Stimulated activated effector memory CD8-positive, alpha-beta T cell treated with anti-CD3 and anti-CD28 coated beads, Interleukin-12 subunit alpha, Interleukin-12 subunit beta, amount 100 ng/mL, for 72 hours (primary cell): ENCODE measurements around the gene TMED8.

ENCODE experiments used
- ATAC-seq: fragments of 150-1000 bp; cut with Tn5 transposase; 2 replicates; pipeline ENCODE4 v1.10.0; 2021
- DNase-seq, 2 donors: peaks; one replicate each; pipeline ENCODE4 v3.0.0; 2021 to 2022; ENCODE audit warnings: low spot score in 2 of 2
- H3K27ac Mint-ChIP-seq: one replicate; pipeline ENCODE4 v1.8.0; 2022; ENCODE audit warnings: mild to moderate bottlenecking, mixed read lengths
- H3K36me3 Mint-ChIP-seq: one replicate; pipeline ENCODE4 v1.8.0; 2022; ENCODE audit warnings: mild to moderate bottlenecking, mixed read lengths
- H3K4me1 Mint-ChIP-seq: one replicate; pipeline ENCODE4 v1.8.0; 2022; ENCODE audit warnings: mixed read lengths
- H3K4me3 Mint-ChIP-seq: one replicate; pipeline ENCODE4 v1.8.0; 2022; ENCODE audit warnings: mild to moderate bottlenecking, mixed read lengths
- H3K9me3 Mint-ChIP-seq: one replicate; pipeline ENCODE4 v1.8.0; 2022; ENCODE audit warnings: mixed read lengths

Gene TMED8

GRCh38 chr14:77377502-77377844 lies 579 bp upstream of the TMED8 start:
- DNase-seq (no peak), ATAC-seq (no peak)
- no peaks in the 10 kb centered on the region for H3K9me3 Mint-ChIP-seq
- no peak overlapping the region for H3K4me3 Mint-ChIP-seq
- no peak overlapping the region for H3K27ac Mint-ChIP-seq
- peaks cover 35% of the 10 kb centered on the region for H3K4me1 Mint-ChIP-seq
- no peaks in the 10 kb centered on the region for H3K36me3 Mint-ChIP-seq

- H3K4me3 Mint-ChIP-seq, result no peak overlapping the region
- no peaks in the 10 kb centered on the region for H3K9me3 Mint-ChIP-seq
These were observed 722 bp downstream of the TMED8 start for GRCh38 chr14:77375973-77376770.

GRCh38 chr14:77375164-77375950 lies 1.5 kb downstream of the TMED8 start:
- no peaks in the 10 kb centered on the region for H3K36me3 Mint-ChIP-seq
- no peak overlapping the region for H3K4me3 Mint-ChIP-seq
- H3K27ac Mint-ChIP-seq, result no peak overlapping the region
- DNase-seq (no peak), ATAC-seq (no peak)
- peaks cover 35% of the 10 kb centered on the region for H3K4me1 Mint-ChIP-seq
- no peaks in the 10 kb centered on the region for H3K9me3 Mint-ChIP-seq

More at GRCh38 chr14:77375973-77376770, 722 bp downstream of the TMED8 start:
- ATAC-seq (peak; percentile 40), DNase-seq (peak; percentile 26 to 74)
- Mint-ChIP-seq H3K36me3 (no peaks in the 10 kb centered on the region), H3K27ac (no peak overlapping the region), H3K4me1 (peaks cover 35% of the 10 kb centered on the region)

GRCh38 chr14:77372304-77372841 lies 4.5 kb downstream of the TMED8 start:
- Mint-ChIP-seq H3K36me3 (no peaks in the 10 kb centered on the region), H3K4me3 (no peak overlapping the region), H3K4me1 (peaks cover 46% of the 10 kb centered on the region), H3K27ac (no peak overlapping the region), H3K9me3 (no peaks in the 10 kb centered on the region)
- DNase-seq (no peak), ATAC-seq (peak; percentile 75)

- no peak overlapping the region for H3K27ac Mint-ChIP-seq
- DNase-seq, result no peak
- peak; percentile 54 for ATAC-seq
- H3K4me1 Mint-ChIP-seq, result peaks cover 24% of the 10 kb centered on the region
- no peaks in the 10 kb centered on the region for H3K9me3 Mint-ChIP-seq
- H3K4me3 Mint-ChIP-seq, result no peak overlapping the region
- no peaks in the 10 kb centered on the region for H3K36me3 Mint-ChIP-seq
These were observed 7.6 kb downstream of the TMED8 start for GRCh38 chr14:77369285-77369684.

GRCh38 chr14:77364146-77364545 lies 12.7 kb downstream of the TMED8 start:
- ATAC-seq (no peak), DNase-seq (no peak)
- Mint-ChIP-seq H3K4me3 (no peak overlapping the region), H3K4me1 (peaks cover 4% of the 10 kb centered on the region), H3K36me3 (no peaks in the 10 kb centered on the region), H3K9me3 (no peaks in the 10 kb centered on the region), H3K27ac (no peak overlapping the region)

- H3K4me1 Mint-ChIP-seq, result no peaks in the 10 kb centered on the region
- no peak for ATAC-seq
These were observed 17.3 kb downstream of the TMED8 start for GRCh38 chr14:77359626-77360025.

GRCh38 chr14:77356899-77357298 lies 20.0 kb downstream of the TMED8 start:
- Mint-ChIP-seq H3K27ac (no peak overlapping the region), H3K36me3 (no peaks in the 10 kb centered on the region), H3K4me1 (no peaks in the 10 kb centered on the region), H3K9me3 (no peaks in the 10 kb centered on the region), H3K4me3 (no peak overlapping the region)
- ATAC-seq (no peak), DNase-seq (no peak)

More at GRCh38 chr14:77359626-77360025, 17.3 kb downstream of the TMED8 start:
- no peak for DNase-seq
- H3K9me3 Mint-ChIP-seq, result no peaks in the 10 kb centered on the region
- no peaks in the 10 kb centered on the region for H3K36me3 Mint-ChIP-seq
- H3K27ac Mint-ChIP-seq, result no peak overlapping the region
- H3K4me3 Mint-ChIP-seq, result no peak overlapping the region

- Mint-ChIP-seq H3K4me3 (no peak overlapping the region), H3K9me3 (no peaks in the 10 kb centered on the region), H3K27ac (no peak overlapping the region), H3K4me1 (no peaks in the 10 kb centered on the region), H3K36me3 (peaks cover 8% of the 10 kb centered on the region)
- ATAC-seq (no peak), DNase-seq (no peak)
These were observed 21.1 kb downstream of the TMED8 start for GRCh38 chr14:77355811-77356210.

GRCh38 chr14:77353469-77354141 lies 23.3 kb downstream of the TMED8 start:
- Mint-ChIP-seq H3K27ac (peak overlapping the region; percentile 4), H3K4me1 (no peaks in the 10 kb centered on the region), H3K4me3 (no peak overlapping the region), H3K36me3 (peaks cover 29% of the 10 kb centered on the region), H3K9me3 (no peaks in the 10 kb centered on the region)
- no peak for ATAC-seq
- no peak for DNase-seq

GRCh38 chr14:77347751-77348150 lies 29.1 kb downstream of the TMED8 start:
- DNase-seq (no peak), ATAC-seq (no peak)
- H3K27ac Mint-ChIP-seq, result no peak overlapping the region
- H3K4me1 Mint-ChIP-seq, result no peaks in the 10 kb centered on the region
- H3K9me3 Mint-ChIP-seq, result no peaks in the 10 kb centered on the region
- peaks cover 56% of the 10 kb centered on the region for H3K36me3 Mint-ChIP-seq
- H3K4me3 Mint-ChIP-seq, result no peak overlapping the region

- Mint-ChIP-seq H3K4me3 (no peak overlapping the region), H3K4me1 (no peaks in the 10 kb centered on the region), H3K36me3 (peaks cover 68% of the 10 kb centered on the region), H3K9me3 (no peaks in the 10 kb centered on the region), H3K27ac (no peak overlapping the region)
- ATAC-seq, result no peak
- no peak for DNase-seq
These were observed 30.4 kb downstream of the TMED8 start for GRCh38 chr14:77346495-77346894.

- H3K36me3 Mint-ChIP-seq, result peaks cover 49% of the 10 kb centered on the region
- no peaks in the 10 kb centered on the region for H3K4me1 Mint-ChIP-seq
- no peaks in the 10 kb centered on the region for H3K9me3 Mint-ChIP-seq
- H3K27ac Mint-ChIP-seq, result peak overlapping the region; percentile 29
- ATAC-seq, result no peak
- H3K4me3 Mint-ChIP-seq, result no peak overlapping the region
- DNase-seq, result no peak
These were observed 32.4 kb downstream of the TMED8 start for GRCh38 chr14:77344377-77344996.

GRCh38 chr14:77343662-77344061 lies 33.2 kb downstream of the TMED8 start:
- Mint-ChIP-seq H3K4me3 (no peak overlapping the region), H3K9me3 (no peaks in the 10 kb centered on the region), H3K27ac (no peak overlapping the region), H3K4me1 (no peaks in the 10 kb centered on the region), H3K36me3 (peaks cover 41% of the 10 kb centered on the region)
- no peak for ATAC-seq
- no peak for DNase-seq
